ENCODE data around the gene EHMT1.

The EHMT1 gene

GRCh38 chr9:137834846-137835546 lies 216.2 kb downstream of the EHMT1 start:
- ChIA-PET POLR2A (no interaction called here), CTCF (no interaction called here)
- TF ChIP-seq PKNOX1 (IDR thresholded peaks at IDR 0.05) (no peak), FOXA1 (IDR thresholded peaks at IDR 0.05) (no peak), LEF1 (IDR thresholded peaks at IDR 0.05; ENCODE audit: borderline replicate concordance) (no peak), L3MBTL2 (conservative IDR thresholded peaks at IDR 0.05) (no peak), ZNF384 (IDR thresholded peaks at IDR 0.05) (no peak), CTBP1 (IDR thresholded peaks at IDR 0.05; ENCODE audit: borderline replicate concordance) (no peak), TARDBP (IDR thresholded peaks at IDR 0.05) (no peak), SP1 (IDR thresholded peaks at IDR 0.05) (no peak), BHLHE40 (IDR thresholded peaks at IDR 0.05; ENCODE audit: borderline replicate concordance) (no peak), HDGF (IDR thresholded peaks at IDR 0.05; ENCODE audit: borderline replicate concordance) (no peak), SUZ12 (IDR thresholded peaks at IDR 0.05) (no peak), ELF4 (IDR thresholded peaks at IDR 0.05) (no peak), FOXM1 (IDR thresholded peaks at IDR 0.05; ENCODE audit: borderline replicate concordance) (no peak), ARNT (IDR thresholded peaks at IDR 0.05) (no peak), FOXK2 (IDR thresholded peaks at IDR 0.05) (no peak)
- no peak for DNase-seq (ENCODE audit: extremely low spot score)

GRCh38 chr9:137836151-137836830 lies 217.5 kb downstream of the EHMT1 start:
- TF ChIP-seq HDGF (IDR thresholded peaks at IDR 0.05; ENCODE audit: borderline replicate concordance) (no peak), FOXA1 (IDR thresholded peaks at IDR 0.05) (no peak), PKNOX1 (IDR thresholded peaks at IDR 0.05) (no peak), FOXK2 (IDR thresholded peaks at IDR 0.05) (no peak), L3MBTL2 (conservative IDR thresholded peaks at IDR 0.05) (no peak), TARDBP (IDR thresholded peaks at IDR 0.05) (no peak), LEF1 (IDR thresholded peaks at IDR 0.05; ENCODE audit: borderline replicate concordance) (no peak), SP1 (IDR thresholded peaks at IDR 0.05) (no peak), FOXM1 (IDR thresholded peaks at IDR 0.05; ENCODE audit: borderline replicate concordance) (no peak), NFRKB (IDR thresholded peaks at IDR 0.05) (no peak), BHLHE40 (IDR thresholded peaks at IDR 0.05; ENCODE audit: borderline replicate concordance) (no peak), CTBP1 (IDR thresholded peaks at IDR 0.05; ENCODE audit: borderline replicate concordance) (no peak), ARNT (IDR thresholded peaks at IDR 0.05) (no peak)
- POLR2A ChIA-PET, result no interaction called here
- CTCF ChIA-PET, result no interaction called here

GRCh38 chr9:137836831-137837241 lies 218.0 kb downstream of the EHMT1 start:
- POLR2A ChIA-PET, result no interaction called here
- no peak for DNase-seq (ENCODE audit: extremely low spot score)
- TF ChIP-seq LEF1 (IDR thresholded peaks at IDR 0.05; ENCODE audit: borderline replicate concordance) (no peak), FOXK2 (IDR thresholded peaks at IDR 0.05) (no peak), TARDBP (IDR thresholded peaks at IDR 0.05) (no peak), PKNOX1 (IDR thresholded peaks at IDR 0.05) (no peak), BHLHE40 (IDR thresholded peaks at IDR 0.05; ENCODE audit: borderline replicate concordance) (no peak), HDGF (IDR thresholded peaks at IDR 0.05; ENCODE audit: borderline replicate concordance) (no peak), CTBP1 (IDR thresholded peaks at IDR 0.05; ENCODE audit: borderline replicate concordance) (no peak), SP1 (IDR thresholded peaks at IDR 0.05) (no peak), FOXA1 (IDR thresholded peaks at IDR 0.05) (no peak), NFRKB (IDR thresholded peaks at IDR 0.05) (no peak), L3MBTL2 (conservative IDR thresholded peaks at IDR 0.05) (no peak)
- CTCF ChIA-PET, result interaction anchor here (0.6 kb wide), 1 partner anchor 60 kb away, joined by 3 read pairs; no protein-coding TSS in a partner anchor

More at GRCh38 chr9:137836151-137836830, 217.5 kb downstream of the EHMT1 start:
- DNase-seq (ENCODE audit: extremely low spot score), result no peak

- ChIA-PET POLR2A (no interaction called here), CTCF (interaction anchor here (0.6 kb wide), 1 partner anchor 61 kb away, joined by 3 read pairs; no protein-coding TSS in a partner anchor)
- DNase-seq (ENCODE audit: extremely low spot score), result no peak
- TF ChIP-seq NFRKB (IDR thresholded peaks at IDR 0.05), result no peak
- no peak for TF ChIP-seq LEF1 (IDR thresholded peaks at IDR 0.05; ENCODE audit: borderline replicate concordance)
- no peak for TF ChIP-seq ARNT (IDR thresholded peaks at IDR 0.05)
- TF ChIP-seq TARDBP (IDR thresholded peaks at IDR 0.05), result no peak
- TF ChIP-seq SP1 (IDR thresholded peaks at IDR 0.05), result no peak
- no peak for TF ChIP-seq CTBP1 (IDR thresholded peaks at IDR 0.05; ENCODE audit: borderline replicate concordance)
- TF ChIP-seq L3MBTL2 (conservative IDR thresholded peaks at IDR 0.05), result no peak
- no peak for TF ChIP-seq PKNOX1 (IDR thresholded peaks at IDR 0.05)
- TF ChIP-seq FOXM1 (IDR thresholded peaks at IDR 0.05; ENCODE audit: borderline replicate concordance), result no peak
- TF ChIP-seq ELF4 (IDR thresholded peaks at IDR 0.05), result no peak
- no peak for TF ChIP-seq SUZ12 (IDR thresholded peaks at IDR 0.05)
These were observed 218.8 kb downstream of the EHMT1 start for GRCh38 chr9:137837345-137838278.

All from HEK293T (cell line).